ENCODE measurements around the gene SCMH1. TPM values are rescaled to one million over a fixed set of nuclear protein-coding genes. Genes with fewer than 3 reads are reported as not detected.

SCMH1 gene
- total and polyA plus RNA-seq, 2 of the 4 experiments (the other 2 are of a cell fraction), result 9.0 to 19.4 TPM

GRCh38 chr1:41173651-41174050 is 68.5 kb downstream of the SCMH1 start:
- no TSS peak for BruUV-seq (replicated peaks)
- no peak for TF ChIP-seq RAD21 (IDR thresholded peaks at IDR 0.05; ENCODE audit: low read length)
- no peak for TF ChIP-seq NFE2L2 (IDR thresholded peaks at IDR 0.05; ENCODE audit: low read depth, low read length)
- TF ChIP-seq FOS (IDR thresholded peaks at IDR 0.05; ENCODE audit: low read depth, low read length), result no peak
- TF ChIP-seq SMC3 (IDR thresholded peaks at IDR 0.05; ENCODE audit: low read depth, low read length), result no peak
- no peak for TF ChIP-seq MAFK (IDR thresholded peaks at IDR 0.05; ENCODE audit: low read depth, low read length)
- no peak for TF ChIP-seq USF2 (IDR thresholded peaks at IDR 0.05; ENCODE audit: low read depth, low read length)
- no peak for TF ChIP-seq MXI1 (IDR thresholded peaks at IDR 0.05; ENCODE audit: borderline replicate concordance, low read depth, low read length)
- no peak for TF ChIP-seq MAZ (IDR thresholded peaks at IDR 0.05; ENCODE audit: borderline replicate concordance, low read depth, low read length)
- TF ChIP-seq RFX5 (IDR thresholded peaks at IDR 0.05; ENCODE audit: low read depth, low read length), result no peak
- TF ChIP-seq POLR2A (IDR thresholded peaks at IDR 0.05; ENCODE audit: low read depth, low read length), result no peak
- no peak for TF ChIP-seq BHLHE40 (IDR thresholded peaks at IDR 0.05; ENCODE audit: low read depth, low read length)

More at GRCh38 chr1:41173651-41174050, 68.5 kb downstream of the SCMH1 start:
- no peak overlapping the region for H2AFZ ChIP-seq (replicated peaks; ENCODE audit: low read length, poor library complexity)
- ChIA-PET POLR2A (ENCODE audit: unreplicated experiment) (no interaction called here), CTCF (no interaction called here)
- H3K4me2 ChIP-seq (ENCODE audit: low read depth, low read length), result no peak overlapping the region
- H2BK20ac ChIP-seq (ENCODE audit: low read depth, low read length), result no peak overlapping the region
- no peaks in the 10 kb centered on the region for H3K9me1 ChIP-seq (ENCODE audit: insufficient read depth, low read length)
- ATAC-seq (ENCODE audit: low read depth) (no peak), DNase-seq (no peak)
- H2BK5ac ChIP-seq (ENCODE audit: low read depth, low read length, poor library complexity, severe bottlenecking), result no peak overlapping the region
- no peak overlapping the region for H3K18ac ChIP-seq (ENCODE audit: low read depth, low read length)
- in situ Hi-C loops (cut with MboI; ENCODE audit: low sequenced_read_pairs) (no loop called here), intact Hi-C loops (cut with micrococcal nuclease) (no loop called here), dilution Hi-C loops (cut with HindIII; ENCODE audit: low sequenced_read_pairs, unreplicated experiment) (no loop called here)
- H3K79me1 ChIP-seq (ENCODE audit: low read depth in 1 of 2, low read length in 2 of 2), result peaks cover 13 to 14% of the 10 kb centered on the region in 2 experiments; a peak in 3 of 4 replicates
- no peaks in the 10 kb centered on the region for H3K4me1 ChIP-seq (ENCODE audit: control insufficient read depth, insufficient read depth, low read length)
- no peak overlapping the region for H3K14ac ChIP-seq (replicated peaks; ENCODE audit: low read depth, low read length)
- peaks cover 8% of the 10 kb centered on the region for H3K9me3 ChIP-seq (ENCODE audit: control insufficient read depth, insufficient read depth, low read length)
- no peak overlapping the region for H2BK120ac ChIP-seq (ENCODE audit: low read depth, low read length)
- H3K23ac ChIP-seq (ENCODE audit: low read depth, low read length), result no peak overlapping the region
- no peak overlapping the region for H3K9ac ChIP-seq (ENCODE audit: low read depth, low read length)
- H4K8ac ChIP-seq (ENCODE audit: low read depth in 2 of 2, low read length in 2 of 2), result no peak overlapping the region
- H3K36me3 ChIP-seq (ENCODE audit: control insufficient read depth, insufficient read depth, low read length), result peaks cover 2% of the 10 kb centered on the region; the same call in 1 of the 2 replicates
- no peak overlapping the region for H2AK9ac ChIP-seq (replicated peaks; ENCODE audit: low read depth, low read length, poor library complexity)
- no peak overlapping the region for H3K4me3 ChIP-seq (ENCODE audit: insufficient read depth, low read depth, low read length)
- H2AK5ac ChIP-seq (ENCODE audit: low read depth, low read length), result no peak overlapping the region
- H3K27ac ChIP-seq (ENCODE audit: insufficient read depth, low read length), result no peak overlapping the region
- H3K56ac ChIP-seq (ENCODE audit: extremely low read depth, insufficient read depth, low read length), result no peak overlapping the region
- H4K91ac ChIP-seq (ENCODE audit: insufficient read depth, low read depth, low read length), result no peak overlapping the region
- no peak overlapping the region for H4K5ac ChIP-seq (ENCODE audit: low read depth, low read length)
- H3K4ac ChIP-seq (ENCODE audit: low read depth, low read length), result no peak overlapping the region
- H4K20me1 ChIP-seq (ENCODE audit: insufficient read depth, low read length), result no peaks in the 10 kb centered on the region; the same call in 1 of the 2 replicates
- H3K27me3 ChIP-seq (ENCODE audit: control insufficient read depth, insufficient read depth, low read length), result no peaks in the 10 kb centered on the region
- no peak overlapping the region for H2BK15ac ChIP-seq (ENCODE audit: low read depth, low read length)

All from IMR-90 (cell line).